K562 (cell line): ENCODE measurements around the gene HOXA11.

ENCODE experiments used
- DEAF1 ChIP-seq: fragments of 450-650 bp; formaldehyde crosslinking; IDR thresholded peaks from 2 replicates; pipeline ENCODE4 v1.4.0; 2020; ENCODE audit warnings: mild to moderate bottlenecking, moderate library complexity
- TF ChIP-seq, protein P1 (sequence below): sonication (generic); formaldehyde crosslinking; IDR thresholded peaks from 2 replicates; pipeline ENCODE4 v1.8.1; 2023; ENCODE audit warnings: mild to moderate bottlenecking, missing genetic modification reagents

GRCh38 chr7:27142580-27143022 lies 42.4 kb downstream of the HOXA11 start:
- TF ChIP-seq, protein P1, sequence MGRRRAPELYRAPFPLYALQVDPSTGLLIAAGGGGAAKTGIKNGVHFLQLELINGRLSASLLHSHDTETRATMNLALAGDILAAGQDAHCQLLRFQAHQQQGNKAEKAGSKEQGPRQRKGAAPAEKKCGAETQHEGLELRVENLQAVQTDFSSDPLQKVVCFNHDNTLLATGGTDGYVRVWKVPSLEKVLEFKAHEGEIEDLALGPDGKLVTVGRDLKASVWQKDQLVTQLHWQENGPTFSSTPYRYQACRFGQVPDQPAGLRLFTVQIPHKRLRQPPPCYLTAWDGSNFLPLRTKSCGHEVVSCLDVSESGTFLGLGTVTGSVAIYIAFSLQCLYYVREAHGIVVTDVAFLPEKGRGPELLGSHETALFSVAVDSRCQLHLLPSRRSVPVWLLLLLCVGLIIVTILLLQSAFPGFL (CRISPR knock-in tag): no peak
- no peak for TF ChIP-seq DEAF1 (CRISPR knock-in tag)
